Skin epidermis (tissue), 12 donors: ENCODE results near the gene PIGS.
"Not testable (repeated sequence)": the region's sequence is repeated elsewhere in the genome, so short reads cannot be mapped to it uniquely, and the experiment has no call there.

Experiments used
- H3K27ac ChIP-seq, 21 experiments: fragments of 200-600 bp; sonication (generic) in 11 of 21; one replicate each; pipeline ENCODE4 v1.5.0; 2020; ENCODE audit warnings: mild to moderate bottlenecking in 3 of 21, inconsistent platforms in 2 of 21, moderate library complexity in 2 of 21
- H3K4me3 ChIP-seq, 7 experiments: fragments of 200-600 bp; sonication (generic) in 2 of 7; one replicate each; pipeline ENCODE4 v1.5.0; 2020; ENCODE audit warnings: inconsistent platforms in 2 of 7, mild to moderate bottlenecking in 2 of 7, moderate library complexity in 1 of 7

Gene PIGS

GRCh38 chr17:28580959-28581358 lies 9.6 kb upstream of the PIGS start:
- H3K27ac ChIP-seq, result no peak overlapping the region
- no peak overlapping the region for H3K4me3 ChIP-seq

DNA sequence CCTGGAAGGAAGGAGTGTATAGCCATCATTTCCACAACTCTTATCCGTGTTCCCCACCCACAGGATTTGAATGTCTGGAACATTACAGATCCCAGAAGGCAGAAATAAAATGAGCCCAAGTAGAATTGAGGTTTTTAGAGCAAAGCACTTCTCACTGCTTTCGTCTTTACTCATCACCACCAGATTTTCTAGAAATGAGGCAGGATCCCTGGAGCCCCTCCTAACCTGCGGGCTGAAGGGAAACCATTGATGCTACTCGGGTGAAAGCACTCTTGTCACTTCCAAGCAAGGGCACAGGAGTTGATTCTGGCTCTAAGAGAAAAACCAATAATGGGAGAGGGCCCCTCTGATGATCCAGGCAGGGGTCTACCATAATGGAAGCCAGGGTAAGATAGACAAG lies 8.2 kb upstream of the PIGS start:
- H3K27ac ChIP-seq, result no peak overlapping the region
- no peak overlapping the region for H3K4me3 ChIP-seq

GRCh38 chr17:28578246-28579195 lies 7.2 kb upstream of the PIGS start:
- no peak overlapping the region for H3K27ac ChIP-seq

GRCh38 chr17:28577466-28577824 lies 6.1 kb upstream of the PIGS start:
- H3K4me3 ChIP-seq, result no peak overlapping the region

More at GRCh38 chr17:28578246-28579195, 7.2 kb upstream of the PIGS start:
- H3K4me3 ChIP-seq, result no peak overlapping the region

GRCh38 chr17:28576758-28577465 lies 5.6 kb upstream of the PIGS start, which contains the start of gene ALDOC:
Gene ALDOC, minus strand, starts transcription at chr17:28576895. Its CDS starts 1,363 bp downstream, at chr17:28575532.
- peak within 1 kb of the TSS in 4 of 21 experiments; percentile 6 to 52 (median 38) for H3K27ac ChIP-seq

More at GRCh38 chr17:28577466-28577824, 6.1 kb upstream of the PIGS start:
- peak overlapping the region in 3 of 21 experiments; percentile 6 to 52 (median 43) for H3K27ac ChIP-seq

GRCh38 chr17:28576016-28576415 lies 4.7 kb upstream of the PIGS start:
- not testable (repeated sequence) for H3K4me3 ChIP-seq, H3K27ac ChIP-seq

More at GRCh38 chr17:28576758-28577465, 5.6 kb upstream of the PIGS start, which contains the start of gene ALDOC:
- peak within 1 kb of the TSS in 6 of 7 experiments; percentile 1 to 27 (median 10) for H3K4me3 ChIP-seq

- H3K4me3 ChIP-seq, result no peak overlapping the region
- H3K27ac ChIP-seq, result no peak overlapping the region
Observed at GRCh38 chr17:28575126-28575795, 3.9 kb upstream of the PIGS start.

DNA sequence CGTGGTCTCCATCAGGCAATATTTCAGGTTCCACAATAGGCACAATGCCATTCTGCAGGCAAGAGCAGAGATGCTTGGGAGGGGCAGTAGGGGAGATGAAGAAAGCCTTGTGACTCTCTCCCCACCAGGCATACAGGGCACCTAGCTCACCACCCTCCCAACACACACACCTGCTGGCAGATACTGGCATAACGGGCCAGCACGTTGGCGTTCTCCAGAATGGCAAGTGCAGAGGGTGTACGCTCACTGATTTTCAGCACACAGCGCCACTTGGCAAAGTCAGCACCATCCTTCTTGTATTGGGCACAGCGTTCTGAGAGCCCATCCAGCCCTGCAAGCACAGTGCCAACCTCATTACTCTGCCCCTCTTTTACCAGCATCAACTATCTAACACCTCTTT lies 3.2 kb upstream of the PIGS start:
- no peak overlapping the region for H3K4me3 ChIP-seq

GRCh38 chr17:28573966-28574480 lies 2.7 kb upstream of the PIGS start:
- Histone ChIP-seq H3K27ac (no peak overlapping the region), H3K4me3 (no peak overlapping the region)

More for the DNA sequence above, 3.2 kb upstream of the PIGS start:
- H3K27ac ChIP-seq, result no peak overlapping the region

- no peak overlapping the region for H3K4me3 ChIP-seq
- H3K27ac ChIP-seq, result no peak overlapping the region
Observed at GRCh38 chr17:28573521-28573920, 2.2 kb upstream of the PIGS start.

DNA sequence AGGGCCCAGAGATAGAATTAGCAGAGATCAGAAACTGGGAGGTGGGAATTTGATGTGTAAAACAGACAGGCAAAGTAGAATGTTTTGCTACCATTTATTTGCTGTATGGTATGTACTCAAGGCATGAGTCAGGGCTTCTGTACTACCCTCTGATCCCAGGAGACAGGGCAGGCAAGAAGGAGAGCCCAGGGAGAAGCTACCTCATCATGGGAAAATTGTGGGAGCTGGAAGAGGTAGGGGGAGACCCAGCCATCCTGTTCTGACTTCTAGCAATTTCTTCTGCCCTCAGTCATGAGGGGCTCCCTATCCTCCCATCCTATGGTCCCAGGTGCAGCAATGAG lies 1.7 kb upstream of the PIGS start:
- H3K27ac ChIP-seq, result no peak overlapping the region
- H3K4me3 ChIP-seq, result no peak overlapping the region

GRCh38 chr17:28572259-28573039 lies 1.1 kb upstream of the PIGS start:
- peak overlapping the region in 8 of 21 experiments; percentile 74 to 94 (median 82) for H3K27ac ChIP-seq
- peak overlapping the region in 4 of 7 experiments; percentile 73 to 97 (median 86) for H3K4me3 ChIP-seq

DNA sequence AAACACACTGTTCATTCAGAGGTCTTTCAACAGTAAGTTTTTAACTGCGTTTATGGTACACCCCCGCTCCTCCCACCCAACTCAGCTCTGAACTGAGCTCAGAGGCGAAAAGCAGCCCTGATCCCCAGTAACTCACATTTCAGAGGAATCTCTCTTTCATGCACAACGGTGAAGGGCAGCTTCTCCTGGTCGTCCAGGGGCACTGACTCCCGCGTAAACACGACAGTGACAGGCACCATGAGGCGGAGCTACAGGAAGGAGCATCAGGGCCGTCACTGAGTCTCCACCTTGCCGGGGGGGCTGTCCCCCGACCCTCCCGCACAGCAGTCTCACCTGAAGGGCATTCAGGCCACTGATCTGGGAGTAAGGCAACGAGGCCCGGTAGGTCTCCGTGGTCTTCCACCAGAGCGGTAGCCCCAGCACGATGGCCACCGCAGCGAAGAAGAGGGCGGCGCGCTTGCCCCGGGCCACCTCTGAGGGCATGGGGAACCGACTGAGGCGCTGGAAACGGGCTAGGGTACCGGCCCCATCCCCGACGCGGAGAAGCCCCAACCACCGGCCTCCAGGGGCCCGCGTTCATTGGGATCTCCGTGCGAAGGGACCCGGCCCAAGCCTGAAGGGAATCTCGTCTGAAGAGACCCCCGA lies 486 bp downstream of the PIGS start:
- H3K27ac ChIP-seq, result peak overlapping the region; percentile 23 to 94 (median 81)
- peak overlapping the region; percentile 65 to 99 (median 82) for H3K4me3 ChIP-seq

DNA sequence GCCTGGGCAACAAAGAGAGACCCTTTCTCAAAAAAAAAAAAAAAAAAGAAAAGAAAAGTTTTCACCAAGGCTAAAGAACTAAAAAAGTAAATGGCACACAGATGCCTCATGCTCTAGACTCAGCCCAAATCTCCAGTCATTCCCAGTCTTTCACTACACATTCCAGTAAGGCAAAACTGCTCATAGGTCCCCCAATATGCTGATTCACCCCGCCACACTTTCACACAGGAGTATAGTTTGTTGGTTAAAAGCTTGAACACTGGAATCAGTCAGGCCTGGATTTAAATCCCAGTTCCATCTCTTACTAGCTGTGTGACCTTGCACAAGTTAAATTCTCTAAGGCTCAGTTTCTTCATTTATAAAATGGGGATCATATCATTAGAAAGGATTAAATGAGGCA lies 1.9 kb downstream of the PIGS start:
- Histone ChIP-seq H3K27ac (no peak overlapping the region), H3K4me3 (no peak overlapping the region)

DNA sequence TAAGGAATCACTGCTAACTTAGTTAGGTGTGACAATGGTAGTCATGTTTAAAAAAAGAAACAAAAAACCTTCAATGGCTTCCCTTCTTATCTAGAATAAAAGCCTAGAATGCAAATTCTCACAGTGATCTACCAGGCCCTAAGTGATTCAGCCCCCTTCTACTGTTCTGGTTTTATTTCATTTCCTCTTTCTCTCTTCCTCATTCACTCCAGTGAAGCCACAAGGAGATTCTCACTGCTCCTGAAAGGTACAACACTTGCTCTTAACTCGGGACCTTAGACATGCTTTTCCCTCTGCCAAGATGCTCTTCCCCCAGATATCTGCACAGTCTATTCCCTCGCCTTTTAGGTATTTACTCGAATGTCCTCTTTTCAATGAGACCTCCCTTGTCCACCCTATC lies 3.7 kb downstream of the PIGS start:
- no peak overlapping the region for H3K27ac ChIP-seq
- no peak overlapping the region for H3K4me3 ChIP-seq

GRCh38 chr17:28563475-28563874 lies 7.8 kb downstream of the PIGS start:
- no peak overlapping the region for H3K4me3 ChIP-seq
- H3K27ac ChIP-seq, result no peak overlapping the region

DNA sequence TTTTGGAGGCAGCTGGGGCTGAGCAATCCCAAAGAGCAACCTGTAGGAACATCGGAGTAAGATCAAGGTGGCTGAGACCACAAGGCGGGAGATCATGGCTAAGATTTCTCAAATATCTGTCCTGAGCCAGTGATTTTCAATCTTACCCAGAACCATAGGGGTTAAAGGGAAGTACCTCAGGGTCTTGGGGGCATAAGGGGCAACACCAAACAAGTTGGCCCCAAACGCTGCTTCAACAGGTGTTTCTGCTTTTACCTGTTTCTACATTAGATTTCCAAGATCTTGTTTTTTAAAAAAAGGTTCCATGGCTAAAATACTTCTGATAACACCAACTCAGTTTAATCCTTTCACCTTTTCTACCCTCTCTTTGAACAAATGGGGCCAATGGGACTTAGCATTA lies 16.3 kb downstream of the PIGS start:
- H3K4me3 ChIP-seq, result no peak overlapping the region

DNA sequence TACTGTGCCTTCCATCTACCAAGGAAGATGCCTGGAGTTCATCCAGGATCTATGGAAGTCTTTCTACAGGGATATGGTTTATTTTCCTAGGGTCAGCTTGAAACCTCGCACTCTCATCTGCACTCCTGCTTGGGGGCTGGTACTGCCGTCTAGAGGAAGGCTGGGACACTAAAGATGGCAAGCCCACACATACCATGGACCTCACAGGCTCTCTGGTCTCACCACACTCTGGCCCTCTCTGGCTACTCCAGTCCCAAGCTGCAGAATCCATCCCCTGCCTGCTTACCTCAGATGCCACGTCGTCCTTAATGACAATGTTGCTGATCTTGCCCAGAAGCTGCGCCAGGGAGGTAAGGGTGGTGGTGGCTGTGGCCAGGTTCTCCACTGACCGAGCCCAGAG lies 16.8 kb downstream of the PIGS start:
- no peak overlapping the region for H3K27ac ChIP-seq

More for the DNA sequence above, 16.3 kb downstream of the PIGS start:
- H3K27ac ChIP-seq, result no peak overlapping the region

More for the DNA sequence above, 16.8 kb downstream of the PIGS start:
- no peak overlapping the region for H3K4me3 ChIP-seq
